Karpas-422 (cell line): ENCODE results near the gene MALRD1. TPM values are rescaled to one million over a fixed set of nuclear protein-coding genes. Genes with fewer than 3 reads are reported as not detected.

Experiments used
- DNase-seq: peaks from one replicate; pipeline ENCODE4 v3.0.0-alpha.2; 2015
- H2AFZ ChIP-seq: fragments of 200-600 bp; sonication (generic); 2 replicates; pipeline ENCODE4 v1.6.1; 2014; ENCODE audit warnings: antibody characterized with exemption, low read length, mixed read lengths
- H3K27ac ChIP-seq: fragments of 200-600 bp; sonication (generic); 2 replicates; pipeline ENCODE4 v1.5.1; 2014; ENCODE audit warnings: mild to moderate bottlenecking, low read length, moderate library complexity
- H3K27me3 ChIP-seq: fragments of 200-600 bp; sonication (generic); 2 replicates; pipeline ENCODE4 v1.6.1; 2014; ENCODE audit warnings: low read length, mixed read lengths
- H3K36me3 ChIP-seq: fragments of 200-600 bp; sonication (generic); 2 replicates; pipeline ENCODE4 v1.6.1; 2014; ENCODE audit warnings: low read length, mixed read lengths; ENCODE audit not compliant: insufficient read depth
- H3K4me1 ChIP-seq: fragments of 200-600 bp; sonication (generic); 2 replicates; pipeline ENCODE4 v1.6.1; 2014; ENCODE audit warnings: mild to moderate bottlenecking, low read length, mixed read lengths
- H3K4me2 ChIP-seq: fragments of 200-600 bp; sonication (generic); 2 replicates; pipeline ENCODE4 v1.6.1; 2014; ENCODE audit warnings: low read length, low read depth, mild to moderate bottlenecking; ENCODE audit not compliant: poor library complexity, severe bottlenecking
- H3K4me3 ChIP-seq: fragments of 200-600 bp; sonication (generic); 2 replicates; pipeline ENCODE4 v1.5.1; 2014; ENCODE audit warnings: mild to moderate bottlenecking, antibody characterized with exemption, low read length, mixed read lengths
- H3K79me2 ChIP-seq: fragments of 200-600 bp; sonication (generic); 2 replicates; pipeline ENCODE4 v1.6.1; 2014; ENCODE audit warnings: mild to moderate bottlenecking, low read length, mixed read lengths
- H3K9ac ChIP-seq: fragments of 200-600 bp; sonication (generic); 2 replicates; pipeline ENCODE4 v1.6.0; 2014; ENCODE audit warnings: low read length
- H3K9me2 ChIP-seq: fragments of 200-600 bp; sonication (generic), shearing (Covaris generic); replicated peaks from 2 replicates; pipeline ENCODE4 v1.6.0; 2014; ENCODE audit warnings: mild to moderate bottlenecking, low read length, moderate library complexity; ENCODE audit not compliant: insufficient read depth
- H3K9me3 ChIP-seq: fragments of 300-700, 200-600 bp; sonication (generic); 2 replicates; pipeline ENCODE4 v1.6.1; 2014; ENCODE audit warnings: low read length, mixed read lengths
- H4K20me1 ChIP-seq: fragments of 200-600 bp; sonication (generic); 2 replicates; pipeline ENCODE4 v1.6.1; 2014; ENCODE audit warnings: mild to moderate bottlenecking, antibody characterized with exemption, low read length, low read depth; ENCODE audit not compliant: insufficient read depth
- total RNA-seq: library from RNA; depleted of rRNA; stranded (reverse); fragments of >200 nt; shearing (Covaris generic); gene quantifications from 2 replicates; pipeline ENCODE4 v1.2.3, GENCODE V29; 2014; ENCODE audit warnings: low replicate concordance

The MALRD1 gene
- total RNA-seq, 1 experiment from 2014 or later, result not detected

GRCh38 chr10:19628767-19629560 is 580.4 kb downstream of the MALRD1 start:
- Histone ChIP-seq H3K4me1 (no peaks in the 10 kb centered on the region), H3K79me2 (no peaks in the 10 kb centered on the region), H3K4me2 (no peak overlapping the region), H3K27ac (no peak overlapping the region), H3K9me2 (no peaks in the 10 kb centered on the region), H3K27me3 (no peaks in the 10 kb centered on the region), H3K4me3 (no peak overlapping the region), H3K9me3 (peaks cover 18% of the 10 kb centered on the region), H4K20me1 (no peaks in the 10 kb centered on the region), H3K36me3 (no peaks in the 10 kb centered on the region), H3K9ac (no peak overlapping the region), H2AFZ (no peak overlapping the region)
- DNase-seq, result no peak

GRCh38 chr10:19629567-19629966 is 581.0 kb downstream of the MALRD1 start:
- H3K36me3 ChIP-seq, result no peaks in the 10 kb centered on the region

DNA sequence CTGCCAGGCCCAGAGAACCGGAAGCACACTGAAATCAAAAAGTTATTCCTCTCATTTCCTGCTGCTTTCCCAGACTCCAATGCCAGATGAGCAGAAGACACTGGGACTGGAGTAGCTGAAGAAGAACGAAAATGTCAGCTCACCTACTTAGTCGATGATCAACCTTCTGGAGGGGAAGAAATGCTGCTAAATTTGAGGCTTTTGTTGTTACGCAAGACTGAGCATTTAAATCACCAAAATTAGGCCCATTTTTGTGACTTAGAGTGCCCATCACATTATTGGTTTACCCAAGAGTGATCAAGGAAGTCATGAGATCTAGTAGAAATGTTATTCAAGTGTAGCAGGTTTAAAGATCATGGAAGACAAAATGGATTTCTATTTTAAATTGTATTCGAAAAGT is 585.6 kb downstream of the MALRD1 start:
- no peak overlapping the region for H3K4me3 ChIP-seq
- no peak for DNase-seq
- H2AFZ ChIP-seq, result no peak overlapping the region
- H3K36me3 ChIP-seq, result no peaks in the 10 kb centered on the region
- no peak overlapping the region for H3K9ac ChIP-seq
- H3K4me1 ChIP-seq, result no peaks in the 10 kb centered on the region
- no peaks in the 10 kb centered on the region for H3K27me3 ChIP-seq
- H3K79me2 ChIP-seq, result no peaks in the 10 kb centered on the region
- H3K9me2 ChIP-seq, result no peaks in the 10 kb centered on the region
- H3K27ac ChIP-seq, result no peak overlapping the region
- peaks cover 21% of the 10 kb centered on the region for H3K9me3 ChIP-seq
- no peak overlapping the region for H3K4me2 ChIP-seq
- H4K20me1 ChIP-seq, result no peaks in the 10 kb centered on the region

More at GRCh38 chr10:19629567-19629966, 581.0 kb downstream of the MALRD1 start:
- Histone ChIP-seq H2AFZ (no peak overlapping the region), H3K4me2 (no peak overlapping the region), H3K9me2 (no peaks in the 10 kb centered on the region), H4K20me1 (no peaks in the 10 kb centered on the region), H3K4me1 (no peaks in the 10 kb centered on the region), H3K9me3 (peaks cover 21% of the 10 kb centered on the region), H3K4me3 (no peak overlapping the region), H3K27me3 (no peaks in the 10 kb centered on the region), H3K27ac (no peak overlapping the region), H3K79me2 (no peaks in the 10 kb centered on the region), H3K9ac (no peak overlapping the region)
- DNase-seq, result no peak

DNA sequence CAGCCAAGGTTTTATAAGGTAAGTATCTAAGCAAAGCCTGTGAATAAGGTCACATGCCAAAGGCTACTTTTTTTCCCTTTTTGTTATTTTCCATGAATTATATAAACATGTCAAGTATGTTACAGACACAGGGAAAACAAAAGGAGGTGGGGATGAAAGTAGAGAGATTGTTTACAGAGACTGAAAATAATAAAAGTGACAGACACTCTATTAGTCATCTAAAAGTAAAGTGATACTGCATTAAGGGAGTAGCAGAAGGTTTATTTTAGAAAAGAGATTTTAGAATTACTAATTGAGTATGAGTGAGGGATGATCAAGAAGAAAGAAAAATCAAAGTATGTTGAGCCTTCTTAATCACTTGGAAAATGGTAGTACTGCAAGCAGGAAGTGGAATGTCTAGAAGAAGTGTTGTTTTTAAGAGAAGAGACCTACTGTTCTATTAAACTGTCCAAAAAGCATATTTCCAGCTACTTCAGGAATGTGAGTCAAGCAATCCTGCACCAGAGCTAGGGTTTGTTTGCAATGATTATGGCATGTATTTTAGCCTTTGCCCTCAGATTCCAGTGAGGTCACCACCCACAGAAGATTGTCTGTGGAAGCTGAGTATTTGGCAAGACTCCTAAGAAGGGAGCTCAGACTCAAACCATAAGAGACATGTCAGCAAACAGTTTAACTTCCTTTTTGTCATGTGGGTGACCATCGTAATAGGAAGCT is 589.7 kb downstream of the MALRD1 start:
- Histone ChIP-seq H3K27ac (no peak overlapping the region), H3K9me3 (peaks cover 23% of the 10 kb centered on the region), H3K27me3 (no peaks in the 10 kb centered on the region), H3K9ac (peak overlapping the region; percentile 26; the same call in 1 of the 2 replicates), H3K4me3 (peak overlapping the region; percentile 56), H2AFZ (peak overlapping the region; percentile 71), H3K79me2 (no peaks in the 10 kb centered on the region), H4K20me1 (no peaks in the 10 kb centered on the region), H3K36me3 (no peaks in the 10 kb centered on the region), H3K9me2 (no peaks in the 10 kb centered on the region), H3K4me1 (no peaks in the 10 kb centered on the region), H3K4me2 (peak overlapping the region; percentile 54)
- DNase-seq, result peak; percentile 40

DNA sequence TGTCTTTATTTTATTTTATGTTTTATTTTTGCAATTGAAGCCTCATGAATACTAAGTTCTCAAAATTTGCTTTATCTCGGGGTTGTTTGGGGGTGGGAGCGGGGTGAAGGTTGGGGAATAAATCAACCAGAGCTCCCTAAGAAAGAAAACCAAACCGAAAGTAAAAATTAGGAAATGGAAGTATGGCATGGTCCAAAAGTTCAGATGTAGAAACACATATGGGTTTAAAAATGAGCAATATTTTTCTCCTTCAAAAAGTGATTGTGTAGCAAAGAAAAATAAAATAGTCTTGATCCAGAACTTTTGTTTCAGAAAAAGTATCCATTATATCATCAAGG is 590.3 kb downstream of the MALRD1 start:
- no peak for DNase-seq
- peak overlapping the region; percentile 26; the same call in 1 of the 2 replicates for H3K9ac ChIP-seq
- H3K79me2 ChIP-seq, result no peaks in the 10 kb centered on the region
- no peaks in the 10 kb centered on the region for H3K9me2 ChIP-seq
- no peaks in the 10 kb centered on the region for H3K27me3 ChIP-seq
- peaks cover 21% of the 10 kb centered on the region for H3K9me3 ChIP-seq
- H3K27ac ChIP-seq, result no peak overlapping the region
- H3K4me3 ChIP-seq, result peak overlapping the region; percentile 56
- peak overlapping the region; percentile 71 for H2AFZ ChIP-seq
- no peaks in the 10 kb centered on the region for H3K4me1 ChIP-seq
- no peaks in the 10 kb centered on the region for H3K36me3 ChIP-seq
- peak overlapping the region; percentile 54 for H3K4me2 ChIP-seq
- H4K20me1 ChIP-seq, result no peaks in the 10 kb centered on the region

DNA sequence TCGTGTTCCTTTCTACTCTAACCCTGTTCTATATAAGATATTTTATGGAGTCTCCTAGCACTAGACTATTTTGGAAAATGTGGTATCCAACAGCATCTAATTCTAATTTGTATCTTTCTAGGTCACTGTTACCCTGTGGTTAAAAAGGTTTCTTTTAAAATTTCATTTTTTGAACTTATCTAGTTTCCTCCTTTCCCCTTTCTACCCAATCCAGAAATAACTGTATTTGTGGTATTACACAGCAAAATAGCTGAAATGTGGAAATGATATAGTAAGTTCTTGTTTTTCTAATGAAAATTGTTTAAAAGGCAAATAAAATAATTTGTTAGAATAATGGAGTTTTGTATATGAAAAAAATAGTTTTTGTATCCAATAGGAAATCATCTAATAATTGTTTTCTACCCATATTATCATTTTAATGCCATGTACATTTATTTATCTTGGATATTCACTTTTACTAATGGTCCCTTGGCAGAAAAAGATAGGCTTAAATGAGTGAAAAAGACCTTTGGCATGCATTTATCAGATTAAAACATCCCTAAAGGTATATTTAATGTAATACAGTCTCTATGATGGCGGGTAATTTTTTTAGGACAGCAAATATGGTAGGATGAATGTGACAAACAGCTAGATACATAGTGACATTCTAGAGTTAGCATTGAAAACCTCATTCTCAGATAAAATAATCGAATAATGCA is 592.1 kb downstream of the MALRD1 start:
- Histone ChIP-seq H2AFZ (no peak overlapping the region), H4K20me1 (no peaks in the 10 kb centered on the region), H3K27me3 (no peaks in the 10 kb centered on the region), H3K27ac (no peak overlapping the region), H3K4me2 (no peak overlapping the region), H3K9ac (no peak overlapping the region), H3K4me1 (no peaks in the 10 kb centered on the region), H3K4me3 (no peak overlapping the region), H3K36me3 (no peaks in the 10 kb centered on the region), H3K9me2 (no peaks in the 10 kb centered on the region), H3K79me2 (no peaks in the 10 kb centered on the region), H3K9me3 (peaks cover 13% of the 10 kb centered on the region; the same call in 1 of the 2 replicates)
- no peak for DNase-seq

GRCh38 chr10:19651549-19651948 is 602.9 kb downstream of the MALRD1 start:
- Histone ChIP-seq H3K4me3 (no peak overlapping the region), H3K27me3 (no peaks in the 10 kb centered on the region), H3K4me1 (no peaks in the 10 kb centered on the region), H3K79me2 (no peaks in the 10 kb centered on the region), H2AFZ (no peak overlapping the region), H3K27ac (no peak overlapping the region), H3K9me2 (no peaks in the 10 kb centered on the region), H4K20me1 (no peaks in the 10 kb centered on the region), H3K36me3 (no peaks in the 10 kb centered on the region), H3K9ac (no peak overlapping the region), H3K4me2 (no peak overlapping the region), H3K9me3 (peaks cover 42% of the 10 kb centered on the region)
- DNase-seq, result no peak

- Histone ChIP-seq H3K36me3 (no peaks in the 10 kb centered on the region), H3K4me2 (no peak overlapping the region), H4K20me1 (no peaks in the 10 kb centered on the region), H3K79me2 (no peaks in the 10 kb centered on the region), H3K9me2 (no peaks in the 10 kb centered on the region), H3K9me3 (peaks cover 40% of the 10 kb centered on the region), H3K4me3 (no peak overlapping the region), H3K4me1 (no peaks in the 10 kb centered on the region), H3K9ac (no peak overlapping the region), H2AFZ (no peak overlapping the region), H3K27ac (no peak overlapping the region), H3K27me3 (no peaks in the 10 kb centered on the region)
- DNase-seq, result no peak
Measured at GRCh38 chr10:19652750-19653149, 604.1 kb downstream of the MALRD1 start.
